Inflammatory macrophage treated with lipopolysaccharide for 4 hours (primary cell): ENCODE data around the gene ATXN7L3.
A peak's percentile ranks its signal among the peaks of the same experiment; 100 is the strongest.
"Not testable (repeated sequence)": the region's sequence is repeated elsewhere in the genome, so short reads cannot be mapped to it uniquely, and the experiment has no call there.

Experiments used
- DNase-seq: peaks from one replicate; pipeline ENCODE4 v3.0.0-alpha.2; 2020

Gene ATXN7L3

DNA sequence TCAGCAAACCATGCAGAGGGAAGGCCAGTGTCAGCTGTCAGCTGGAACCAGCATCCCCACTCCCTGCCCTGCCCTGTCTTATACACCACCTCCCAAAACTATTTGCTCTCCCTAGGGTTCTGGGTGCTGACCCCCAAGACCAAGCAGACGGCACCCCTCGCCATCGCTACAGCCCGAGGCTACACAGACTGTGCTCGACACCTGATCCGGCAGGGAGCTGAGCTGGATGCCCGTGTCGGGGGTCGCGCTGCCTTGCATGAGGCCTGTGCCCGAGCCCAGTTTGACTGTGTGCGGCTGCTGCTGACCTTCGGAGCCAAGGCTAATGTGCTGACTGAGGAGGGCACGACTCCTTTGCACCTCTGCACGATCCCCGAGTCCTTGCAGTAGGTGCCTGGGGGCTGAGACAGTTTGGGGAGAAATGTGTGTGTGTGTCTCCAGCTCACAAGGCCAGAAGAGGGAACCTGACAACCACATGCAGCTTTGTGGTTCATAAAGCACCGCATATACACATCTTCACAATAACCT, 27.7 kb downstream of the ATXN7L3 start:
- no peak for DNase-seq

DNA sequence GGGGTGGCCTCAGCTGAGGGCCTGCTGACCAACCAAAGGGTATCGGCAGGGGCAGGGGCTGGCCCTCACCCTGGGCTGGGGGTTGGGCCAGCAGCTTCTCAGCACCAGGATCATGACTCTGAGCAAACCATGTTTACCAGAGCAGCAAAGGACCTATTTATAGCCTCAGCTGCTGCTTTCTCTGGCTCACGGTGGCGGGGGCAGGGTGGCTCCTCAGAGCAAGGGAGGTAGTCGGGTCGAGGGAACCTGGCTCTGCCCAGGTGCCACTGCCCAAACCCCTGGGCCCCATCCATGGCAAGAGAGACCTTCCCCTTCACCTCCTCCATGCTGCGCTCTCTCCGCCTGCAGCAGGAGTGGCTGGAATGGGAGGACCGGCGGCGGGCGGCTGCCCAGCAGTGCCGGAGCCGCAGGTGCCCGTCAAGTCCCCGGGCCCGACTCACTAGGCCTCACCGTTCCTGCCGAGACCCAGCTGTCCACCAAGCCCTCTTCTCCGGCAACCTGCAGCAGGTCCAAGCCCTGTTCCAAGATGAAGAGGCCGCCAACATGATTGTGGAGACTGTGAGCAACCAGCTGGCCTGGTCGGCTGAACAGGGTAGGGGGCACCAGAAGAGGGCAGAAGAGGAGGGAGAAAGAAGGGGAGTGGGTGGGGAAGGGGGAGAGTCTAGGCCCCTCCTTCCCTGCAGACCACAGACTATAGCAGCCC, 29.0 kb downstream of the ATXN7L3 start, which contains the start of gene ASB16:
TSS of gene ASB16 (plus strand) at position 206 of the 703 bp plus-strand sequence. CDS start at position 292, 86 bp downstream.
- no peak for DNase-seq

DNA sequence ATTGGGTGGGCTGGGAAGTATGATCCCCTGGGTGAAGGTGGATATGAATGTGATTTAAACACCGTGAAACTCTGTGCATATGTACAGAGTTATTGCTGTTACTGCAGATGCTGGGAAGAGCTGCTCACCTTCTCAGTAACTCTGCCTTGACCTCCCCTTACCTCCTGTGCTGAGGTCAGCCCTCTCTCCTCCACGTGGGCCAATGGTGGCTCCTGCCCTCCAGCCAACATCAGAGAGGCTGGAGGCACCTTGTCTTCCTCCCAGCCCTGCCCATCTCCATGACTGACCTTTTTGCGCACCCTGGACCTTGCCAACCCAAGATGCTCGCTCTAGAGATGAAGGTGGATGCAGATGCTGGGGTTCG, 29.6 kb downstream of the ATXN7L3 start:
- DNase-seq = no peak

DNA sequence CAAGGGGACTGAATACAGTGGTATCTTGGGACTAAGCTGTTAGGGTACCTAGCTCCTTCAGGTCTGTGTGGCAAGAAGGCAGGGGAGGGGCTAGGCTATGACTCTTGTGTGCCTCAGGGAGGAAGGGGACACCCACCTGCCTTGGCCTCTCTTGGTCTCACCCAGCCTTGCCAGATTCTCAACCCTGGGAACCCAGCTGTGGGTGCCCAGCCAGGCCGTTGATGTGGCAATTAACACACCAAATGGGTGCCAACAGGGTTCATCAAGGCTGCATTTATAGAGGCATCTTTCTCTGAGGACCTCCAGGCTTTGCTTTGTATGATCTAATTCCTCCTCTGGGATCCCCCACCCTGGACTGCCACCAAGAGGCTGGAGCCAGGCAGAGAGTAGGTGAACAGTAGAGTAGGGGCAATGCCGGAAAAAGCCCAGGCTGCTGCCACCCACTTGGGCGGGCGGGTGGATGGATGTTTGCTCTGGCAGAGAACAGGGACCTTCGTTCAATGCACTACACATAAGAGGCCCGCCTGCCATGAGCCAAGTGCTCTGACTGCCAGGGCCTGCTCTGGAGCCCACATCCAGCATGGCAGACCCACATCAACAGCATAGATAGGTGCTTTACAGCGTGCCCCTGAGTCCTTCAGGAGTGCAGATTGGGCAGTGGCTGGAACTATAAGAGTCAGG, 32.4 kb downstream of the ATXN7L3 start:
- DNase-seq = no peak

GRCh38 chr17:44164476-44164875, 35.2 kb downstream of the ATXN7L3 start:
- no peak for DNase-seq

- DNase-seq = no peak
Measured at GRCh38 chr17:44159519-44160210, 40.0 kb downstream of the ATXN7L3 start.

GRCh38 chr17:44155488-44155887, 44.2 kb downstream of the ATXN7L3 start:
- no peak for DNase-seq

GRCh38 chr17:44152875-44153274, 46.8 kb downstream of the ATXN7L3 start:
- DNase-seq = no peak

DNA sequence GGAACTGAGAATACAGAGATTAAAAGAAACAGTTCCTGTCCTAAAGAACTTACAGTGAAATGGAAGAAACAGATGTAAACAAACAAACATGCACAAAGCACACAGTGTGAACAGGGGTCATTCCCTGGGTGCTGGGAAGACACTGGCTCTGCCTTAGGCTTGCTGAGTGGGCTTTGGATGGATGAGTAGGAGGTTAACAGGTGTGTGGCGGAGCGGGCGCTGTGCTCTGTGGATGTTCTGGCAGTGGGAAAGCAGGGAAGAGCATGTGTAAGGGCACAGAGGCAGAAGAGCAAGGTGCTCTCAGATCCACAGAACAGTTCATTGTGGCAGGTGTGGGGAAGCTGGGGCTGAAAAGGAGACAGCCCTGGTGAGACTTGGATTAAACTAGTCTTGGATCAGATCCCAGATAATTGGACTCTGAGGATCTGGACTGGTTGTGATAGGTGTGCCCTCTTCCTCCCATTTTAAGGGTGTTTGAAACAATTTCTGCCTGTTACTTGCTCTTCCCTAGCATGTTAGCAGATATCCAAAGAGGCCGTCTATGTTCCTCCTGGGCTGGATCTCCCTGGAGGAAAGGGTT, 49.8 kb downstream of the ATXN7L3 start:
- no peak for DNase-seq

- DNase-seq = peak; percentile 47
Measured at GRCh38 chr17:44149066-44149465, 50.6 kb downstream of the ATXN7L3 start.

GRCh38 chr17:44147812-44148211, 51.9 kb downstream of the ATXN7L3 start:
- DNase-seq = no peak

DNA sequence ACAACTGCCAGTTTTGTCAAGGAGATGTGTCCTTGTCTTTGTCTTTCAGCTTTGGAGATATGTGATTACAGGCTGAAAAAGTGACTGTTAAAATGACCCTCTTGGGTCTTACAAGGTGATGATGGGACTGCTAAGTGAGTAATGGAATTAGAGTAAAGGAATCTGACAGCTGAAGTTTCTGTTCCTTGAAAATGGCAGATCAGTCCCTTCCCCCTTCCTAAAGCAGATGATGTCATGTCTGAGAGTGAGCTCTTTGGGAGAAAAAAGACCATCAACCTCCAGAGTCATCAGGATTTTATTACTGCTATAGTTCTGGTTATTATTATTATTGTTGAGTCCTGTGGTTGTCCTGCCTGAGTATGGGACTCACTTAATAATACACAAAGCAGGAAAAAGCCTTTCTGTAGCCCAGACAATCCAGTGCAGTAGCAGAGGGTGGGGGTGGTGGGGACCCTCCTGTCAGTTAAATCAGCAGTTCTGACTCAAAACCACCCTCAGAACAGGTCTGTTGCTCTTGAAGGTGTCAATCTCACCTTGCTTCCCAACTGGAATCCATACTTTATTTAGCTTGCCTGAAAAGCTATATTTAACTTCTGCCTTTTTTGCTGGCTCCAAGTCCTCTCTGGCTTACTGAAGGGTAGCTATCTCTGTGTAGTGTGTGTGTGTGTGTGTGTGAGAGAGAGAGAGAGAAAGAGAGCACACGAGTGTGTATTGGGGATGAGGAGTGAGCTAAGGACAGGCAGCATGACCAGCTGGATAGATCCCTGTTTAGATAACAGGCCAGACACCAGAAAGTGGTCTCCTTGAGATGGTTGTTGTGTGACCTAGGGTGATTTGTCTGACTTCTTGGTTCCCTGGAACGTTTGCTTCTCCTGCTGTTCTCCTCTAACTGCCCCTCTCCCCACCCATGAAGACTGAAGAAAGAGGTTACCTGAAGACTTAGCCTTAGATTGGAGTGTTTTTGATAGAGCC, 53.0 kb downstream of the ATXN7L3 start:
- peak; percentile 85 for DNase-seq

GRCh38 chr17:44144966-44145739, 54.5 kb downstream of the ATXN7L3 start:
- no peak for DNase-seq

GRCh38 chr17:44143921-44144320, 55.8 kb downstream of the ATXN7L3 start:
- DNase-seq = not testable (repeated sequence)
